ENCODE results near the gene NIM1K.

Gene NIM1K

DNA sequence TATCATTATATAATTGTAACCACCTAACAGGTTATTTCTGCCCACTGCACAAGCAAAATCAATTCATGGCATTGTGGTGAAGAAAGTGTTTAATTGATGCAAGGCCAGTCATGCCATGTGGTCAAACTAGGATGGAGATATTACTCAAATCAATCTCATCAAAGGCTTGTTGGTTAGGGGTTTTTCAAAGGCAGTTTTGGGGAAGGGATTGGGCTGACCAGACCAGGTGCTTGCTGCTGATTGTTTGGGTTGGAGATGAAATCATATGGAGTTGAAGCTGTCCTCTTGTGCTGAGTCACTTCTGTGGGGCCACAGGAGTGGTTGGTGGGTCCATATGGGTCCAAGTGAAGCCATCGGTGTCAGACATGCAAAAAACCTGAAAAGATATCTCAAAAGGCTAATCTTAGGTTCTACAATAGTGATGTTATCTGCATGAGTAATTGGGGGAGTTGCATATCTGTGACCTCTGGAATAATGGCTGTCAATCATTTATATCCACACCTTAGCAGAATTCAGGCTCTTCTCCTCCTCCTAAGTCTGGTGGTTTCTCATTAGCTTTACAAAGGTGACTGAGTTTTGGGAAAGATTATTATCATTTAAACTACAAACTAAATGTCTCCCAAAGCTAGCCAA lies 76.3 kb downstream of the NIM1K start:
- no peak overlapping the region for H3K27ac ChIP-seq
- TF ChIP-seq ZFX (IDR thresholded peaks at IDR 0.05; ENCODE audit: borderline replicate concordance) (no peak), CTCF (IDR thresholded peaks at IDR 0.05) (no peak)

- H3K27ac ChIP-seq = no peak overlapping the region
- no peak for TF ChIP-seq ZFX (IDR thresholded peaks at IDR 0.05; ENCODE audit: borderline replicate concordance)
- no peak for TF ChIP-seq CTCF (IDR thresholded peaks at IDR 0.05)
Observed at GRCh38 chr5:43270645-43271044, 78.6 kb downstream of the NIM1K start.

- no peak overlapping the region for H3K27ac ChIP-seq
- TF ChIP-seq ZFX (IDR thresholded peaks at IDR 0.05; ENCODE audit: borderline replicate concordance) = no peak
- no peak for TF ChIP-seq CTCF (IDR thresholded peaks at IDR 0.05)
Observed at GRCh38 chr5:43273552-43273951, 81.5 kb downstream of the NIM1K start.

DNA sequence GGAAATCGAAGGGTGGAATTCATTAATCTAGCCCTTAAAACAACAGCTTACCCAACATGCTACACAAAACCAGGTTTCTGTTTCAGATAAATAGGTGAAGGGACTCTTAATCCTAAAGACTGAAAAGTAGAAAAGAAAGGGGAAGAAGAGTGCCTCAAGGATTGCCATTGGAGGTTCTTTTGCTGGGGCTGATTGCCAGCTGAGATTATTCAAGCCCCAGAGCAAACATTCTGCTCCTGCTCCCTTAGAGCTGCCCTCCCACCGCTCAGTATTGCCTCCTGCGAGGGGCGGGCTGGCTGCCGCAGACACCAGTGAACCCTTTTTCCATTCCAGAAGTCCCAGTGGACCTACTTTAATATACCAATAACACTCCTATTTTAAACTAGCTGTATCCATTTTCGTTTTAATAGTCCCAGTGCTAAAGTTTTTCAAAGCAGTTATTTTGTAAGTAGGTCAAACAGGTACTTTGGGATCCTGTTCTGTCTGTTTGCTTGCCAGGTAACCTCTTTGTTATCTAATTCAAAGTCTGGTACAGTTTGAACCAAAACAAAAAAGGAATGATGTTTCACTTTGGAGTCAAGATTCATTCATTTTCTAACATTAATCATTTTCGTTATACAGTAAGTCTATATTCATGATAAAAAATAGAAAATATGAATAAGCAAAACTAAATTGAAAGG lies 82.5 kb downstream of the NIM1K start:
- no peak overlapping the region for H3K27ac ChIP-seq
- TF ChIP-seq CTCF (IDR thresholded peaks at IDR 0.05) (no peak), ZFX (IDR thresholded peaks at IDR 0.05; ENCODE audit: borderline replicate concordance) (no peak)

GRCh38 chr5:43275391-43275790 lies 83.4 kb downstream of the NIM1K start:
- H3K27ac ChIP-seq = no peak overlapping the region
- no peak for TF ChIP-seq CTCF (IDR thresholded peaks at IDR 0.05)
- no peak for TF ChIP-seq ZFX (IDR thresholded peaks at IDR 0.05; ENCODE audit: borderline replicate concordance)

- H3K27ac ChIP-seq = no peak overlapping the region
Observed at GRCh38 chr5:43279548-43280274, 87.7 kb downstream of the NIM1K start.

More at GRCh38 chr5:43279548-43280274, 87.7 kb downstream of the NIM1K start:
- TF ChIP-seq CTCF (IDR thresholded peaks at IDR 0.05) = no peak
- no peak for TF ChIP-seq ZFX (IDR thresholded peaks at IDR 0.05; ENCODE audit: borderline replicate concordance)
